ENCODE measurements around the gene CMBL. TPM values are rescaled to one million over a fixed set of nuclear protein-coding genes. Genes with fewer than 3 reads are reported as not detected.

The CMBL gene
- total RNA-seq, 2 experiments from 2014 or later = 0.36 TPM; not detected in 1

DNA sequence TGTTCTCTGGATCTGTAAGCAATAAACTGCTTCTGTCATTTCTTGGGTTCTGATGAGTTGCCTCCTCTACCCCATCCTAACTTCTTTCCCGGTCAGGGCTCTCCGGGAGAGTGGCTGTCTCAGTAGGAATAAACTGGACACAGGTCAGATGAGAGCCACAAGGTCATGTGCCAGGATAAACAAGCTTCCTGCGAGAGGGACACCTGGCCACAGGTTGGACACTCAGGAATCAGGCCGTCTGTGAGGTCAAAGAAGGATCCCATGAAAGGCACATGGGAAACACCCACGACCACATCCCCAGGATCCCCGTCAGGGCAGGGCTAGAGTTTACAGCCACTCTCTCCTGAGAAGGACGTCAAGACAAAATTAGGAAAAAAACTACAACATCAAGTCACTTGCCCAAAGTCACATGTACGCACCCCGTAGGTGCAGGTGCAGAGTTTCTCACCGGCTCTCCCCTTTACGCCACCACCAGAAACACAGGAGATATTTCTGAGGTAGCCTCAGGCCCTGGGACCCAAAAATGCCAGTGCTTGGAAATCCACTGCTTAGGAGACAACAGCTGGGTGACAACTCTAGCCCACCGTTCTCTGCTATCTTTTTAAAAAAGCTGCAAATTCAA, 28.9 kb downstream of the CMBL start:
- no peak for ATAC-seq (ENCODE audit: poor library complexity)
- POLR2A ChIA-PET = no interaction called here

DNA sequence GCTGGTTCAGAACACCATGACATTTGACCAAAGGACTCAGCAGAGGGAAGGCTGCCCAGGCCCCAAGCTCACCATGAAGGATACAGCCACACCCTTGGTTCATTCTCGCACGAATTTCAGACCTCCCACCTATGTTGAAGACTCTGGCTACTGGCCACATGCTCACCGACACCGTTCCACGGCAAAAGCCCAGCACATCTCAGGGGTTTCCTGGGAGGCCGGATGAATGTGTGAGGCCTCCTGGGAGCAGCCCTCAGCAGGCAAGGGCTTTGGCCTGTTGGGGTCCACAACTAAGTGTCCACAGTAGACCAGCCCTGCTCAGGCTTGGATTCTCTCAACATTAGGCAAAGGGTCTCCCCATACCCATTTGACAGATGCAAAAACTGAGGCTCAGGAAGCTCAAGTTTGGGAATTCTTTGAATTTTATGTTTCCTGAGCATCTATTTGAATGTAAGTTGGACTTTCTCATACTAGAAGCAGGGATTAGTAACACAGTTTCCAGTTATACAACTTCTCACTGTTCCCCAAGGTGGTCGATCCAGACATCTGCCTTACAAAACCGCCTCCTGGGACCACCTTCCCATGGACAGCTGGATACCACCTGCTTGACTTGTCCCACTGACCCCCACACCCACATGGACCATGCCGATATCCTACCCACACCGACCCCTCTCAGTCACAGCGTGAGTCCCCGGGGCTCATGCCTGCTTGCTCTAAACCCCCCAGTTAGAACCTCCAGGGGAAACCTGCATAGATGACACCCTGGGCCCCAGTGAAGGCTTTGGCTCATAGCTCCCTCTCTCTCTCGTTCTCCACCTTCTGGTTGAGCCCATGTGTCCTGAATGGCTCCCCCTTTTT, 29.7 kb downstream of the CMBL start:
- Histone ChIP-seq H3K9me3 (ENCODE audit: control insufficient read depth in 1 of 2, insufficient read depth in 1 of 2, low read length in 2 of 2) (no peaks in the 10 kb centered on the region), H3K36me3 (ENCODE audit: insufficient read depth, low read length) (no peaks in the 10 kb centered on the region), H3K4me3 (ENCODE audit: low read length) (no peak overlapping the region), H3K27me3 (ENCODE audit: control insufficient read depth in 1 of 2, insufficient read depth in 2 of 2, low read length in 2 of 2) (no peaks in the 10 kb centered on the region), H3K4me1 (ENCODE audit: insufficient read depth, low read length) (peaks cover 4% of the 10 kb centered on the region), H3K27ac (ENCODE audit: low read depth in 1 of 2, low read length in 2 of 2) (no peak overlapping the region)
- POLR2A ChIA-PET = no interaction called here
- H3K4me3 Mint-ChIP-seq = no peak overlapping the region
- H3K36me3 Mint-ChIP-seq (ENCODE audit: low read depth) = no peaks in the 10 kb centered on the region
- H3K27ac Mint-ChIP-seq = no peak overlapping the region
- intact Hi-C loops (cut with DNase I, micrococcal nuclease) = no loop called here
- peaks cover 4% of the 10 kb centered on the region for H3K4me1 Mint-ChIP-seq (ENCODE audit: low read depth)
- DNase-seq = no peak
- no peaks in the 10 kb centered on the region for H3K27me3 Mint-ChIP-seq
- H3K9me3 Mint-ChIP-seq = no peaks in the 10 kb centered on the region
- CTCF ChIA-PET = no interaction called here
- TF ChIP-seq, protein P1, sequence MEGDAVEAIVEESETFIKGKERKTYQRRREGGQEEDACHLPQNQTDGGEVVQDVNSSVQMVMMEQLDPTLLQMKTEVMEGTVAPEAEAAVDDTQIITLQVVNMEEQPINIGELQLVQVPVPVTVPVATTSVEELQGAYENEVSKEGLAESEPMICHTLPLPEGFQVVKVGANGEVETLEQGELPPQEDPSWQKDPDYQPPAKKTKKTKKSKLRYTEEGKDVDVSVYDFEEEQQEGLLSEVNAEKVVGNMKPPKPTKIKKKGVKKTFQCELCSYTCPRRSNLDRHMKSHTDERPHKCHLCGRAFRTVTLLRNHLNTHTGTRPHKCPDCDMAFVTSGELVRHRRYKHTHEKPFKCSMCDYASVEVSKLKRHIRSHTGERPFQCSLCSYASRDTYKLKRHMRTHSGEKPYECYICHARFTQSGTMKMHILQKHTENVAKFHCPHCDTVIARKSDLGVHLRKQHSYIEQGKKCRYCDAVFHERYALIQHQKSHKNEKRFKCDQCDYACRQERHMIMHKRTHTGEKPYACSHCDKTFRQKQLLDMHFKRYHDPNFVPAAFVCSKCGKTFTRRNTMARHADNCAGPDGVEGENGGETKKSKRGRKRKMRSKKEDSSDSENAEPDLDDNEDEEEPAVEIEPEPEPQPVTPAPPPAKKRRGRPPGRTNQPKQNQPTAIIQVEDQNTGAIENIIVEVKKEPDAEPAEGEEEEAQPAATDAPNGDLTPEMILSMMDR (IDR thresholded peaks at IDR 0.05) = no peak
- no peak for ATAC-seq (ENCODE audit: poor library complexity)

More for the DNA sequence above, 28.9 kb downstream of the CMBL start:
- Histone ChIP-seq H3K9me3 (ENCODE audit: control insufficient read depth in 1 of 2, insufficient read depth in 1 of 2, low read length in 2 of 2) (no peaks in the 10 kb centered on the region), H3K4me3 (ENCODE audit: low read length) (no peak overlapping the region), H3K4me1 (ENCODE audit: insufficient read depth, low read length) (peaks cover 5% of the 10 kb centered on the region), H3K27ac (ENCODE audit: low read depth in 1 of 2, low read length in 2 of 2) (no peak overlapping the region), H3K27me3 (ENCODE audit: control insufficient read depth in 1 of 2, insufficient read depth in 2 of 2, low read length in 2 of 2) (no peaks in the 10 kb centered on the region), H3K36me3 (ENCODE audit: insufficient read depth, low read length) (no peaks in the 10 kb centered on the region)
- peaks cover 4% of the 10 kb centered on the region for H3K4me1 Mint-ChIP-seq (ENCODE audit: low read depth)
- no peak overlapping the region for H3K4me3 Mint-ChIP-seq
- H3K36me3 Mint-ChIP-seq (ENCODE audit: low read depth) = no peaks in the 10 kb centered on the region
- intact Hi-C loops (cut with DNase I, micrococcal nuclease) = no loop called here
- H3K9me3 Mint-ChIP-seq = no peaks in the 10 kb centered on the region
- TF ChIP-seq, protein P1 (IDR thresholded peaks at IDR 0.05) = no peak
- no peaks in the 10 kb centered on the region for H3K27me3 Mint-ChIP-seq
- H3K27ac Mint-ChIP-seq = no peak overlapping the region
- CTCF ChIA-PET = no interaction called here
- no peak for DNase-seq

- Histone ChIP-seq H3K36me3 (ENCODE audit: insufficient read depth, low read length) (no peaks in the 10 kb centered on the region), H3K27me3 (ENCODE audit: control insufficient read depth in 1 of 2, insufficient read depth in 2 of 2, low read length in 2 of 2) (no peaks in the 10 kb centered on the region), H3K27ac (ENCODE audit: low read depth in 1 of 2, low read length in 2 of 2) (no peak overlapping the region), H3K9me3 (ENCODE audit: control insufficient read depth in 1 of 2, insufficient read depth in 1 of 2, low read length in 2 of 2) (peaks cover 0 to 7% of the 10 kb centered on the region in 2 experiments), H3K4me1 (ENCODE audit: insufficient read depth, low read length) (peaks cover 6% of the 10 kb centered on the region), H3K4me3 (ENCODE audit: low read length) (no peak overlapping the region)
- TF ChIP-seq, protein P1 (IDR thresholded peaks at IDR 0.05) = no peak
- DNase-seq = no peak
- H3K9me3 Mint-ChIP-seq = no peaks in the 10 kb centered on the region
- ChIA-PET POLR2A (no interaction called here), CTCF (no interaction called here)
- H3K4me3 Mint-ChIP-seq = no peak overlapping the region
- no peaks in the 10 kb centered on the region for H3K36me3 Mint-ChIP-seq (ENCODE audit: low read depth)
- intact Hi-C loops (cut with DNase I, micrococcal nuclease) = no loop called here
- no peak overlapping the region for H3K27ac Mint-ChIP-seq
- no peaks in the 10 kb centered on the region for H3K27me3 Mint-ChIP-seq
- H3K4me1 Mint-ChIP-seq (ENCODE audit: low read depth) = peaks cover 4% of the 10 kb centered on the region
- ATAC-seq (ENCODE audit: poor library complexity) = no peak
These were observed 31.0 kb downstream of the CMBL start for GRCh38 chr5:10276691-10277090.

All from CD4-positive, alpha-beta T cell (primary cell).